CD4-positive, alpha-beta T cell treated with Interleukin-10 for 1 hour (primary cell): Measurements from ENCODE around the gene CCDC126.
A peak's percentile ranks its signal among the peaks of the same experiment; 100 is the strongest.
"Not testable (repeated sequence)": the region's sequence is repeated elsewhere in the genome, so short reads cannot be mapped to it uniquely, and the experiment has no call there.

Experiments
- DNase-seq: peaks from one replicate; pipeline ENCODE4 v3.0.0-alpha.2; 2020

CCDC126 gene

DNA sequence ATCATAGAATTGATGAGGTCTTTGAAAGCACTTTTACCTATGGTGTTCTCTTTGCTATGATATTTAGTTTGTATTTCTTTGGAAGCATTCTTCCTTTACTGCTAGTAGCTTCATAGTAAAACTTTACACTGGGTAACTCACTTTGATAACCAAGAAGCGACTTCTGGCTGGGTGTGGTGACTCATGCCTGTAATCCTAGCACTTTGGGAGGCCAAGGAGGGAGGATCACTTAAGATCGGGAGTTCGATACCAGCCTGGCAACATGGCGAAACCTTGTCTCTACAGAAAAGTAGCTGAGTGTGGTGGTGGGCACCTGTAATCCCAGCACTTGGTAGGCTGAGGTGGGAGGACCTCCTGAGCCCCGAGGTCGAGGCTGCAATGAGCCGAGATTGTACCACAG, 36.2 kb downstream of the CCDC126 start:
- DNase-seq: no peak

- no peak for DNase-seq
Measured at GRCh38 chr7:23645822-23646221, 48.6 kb downstream of the CCDC126 start.

DNA sequence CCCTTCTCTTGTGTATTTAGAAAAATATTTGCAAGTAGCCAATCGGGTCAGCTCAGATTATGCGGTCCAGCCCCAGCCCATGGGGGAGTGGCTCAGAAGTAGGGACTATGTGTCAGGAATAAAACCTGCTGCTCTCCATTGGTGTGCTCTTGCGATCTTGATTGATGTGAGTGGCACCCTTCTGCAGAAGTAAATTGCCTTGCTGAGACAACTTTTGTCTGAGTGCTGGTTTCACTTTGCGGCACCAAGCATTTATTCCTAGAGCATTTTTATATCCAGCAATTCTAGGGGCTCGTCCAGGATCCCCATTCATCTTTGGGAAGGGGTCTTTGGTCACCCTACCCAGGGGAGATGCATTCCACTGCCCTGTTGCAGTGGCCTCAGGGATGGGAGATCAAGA, 56.8 kb downstream of the CCDC126 start:
- no peak for DNase-seq

- no peak for DNase-seq
Measured at GRCh38 chr7:23654508-23654907, 57.3 kb downstream of the CCDC126 start.

GRCh38 chr7:23655433-23655832, 58.3 kb downstream of the CCDC126 start:
- DNase-seq: no peak

DNA sequence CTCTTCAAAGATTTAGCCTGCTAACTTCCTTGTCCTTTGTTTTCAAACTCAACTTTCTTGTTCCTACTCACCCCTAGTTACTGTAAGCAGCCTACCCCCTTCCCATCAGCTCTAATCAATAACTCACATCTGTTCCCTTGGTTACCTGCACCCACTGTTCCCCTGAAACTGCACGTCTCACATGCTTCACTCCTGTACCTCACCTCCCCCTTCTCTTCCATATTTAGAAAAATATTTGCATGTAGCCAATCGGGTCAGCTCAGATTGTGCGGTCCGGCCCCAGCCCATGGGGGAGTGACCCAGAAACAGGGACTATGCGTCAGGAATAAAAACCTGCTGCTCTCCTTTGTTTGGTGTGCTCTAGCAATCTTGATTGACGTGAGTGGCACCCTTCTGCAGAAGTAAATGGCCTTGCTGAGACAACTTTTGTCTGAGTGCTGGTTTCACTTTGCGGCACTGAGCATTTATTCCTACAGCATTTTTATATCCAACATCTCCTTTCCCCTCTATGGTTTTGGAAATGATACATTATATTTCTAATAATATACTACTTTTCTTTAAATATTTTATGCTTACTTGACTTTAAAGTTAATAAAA, 61.7 kb downstream of the CCDC126 start:
- DNase-seq: no peak

- DNase-seq: no peak
Measured at GRCh38 chr7:23661385-23661784, 64.2 kb downstream of the CCDC126 start.

DNA sequence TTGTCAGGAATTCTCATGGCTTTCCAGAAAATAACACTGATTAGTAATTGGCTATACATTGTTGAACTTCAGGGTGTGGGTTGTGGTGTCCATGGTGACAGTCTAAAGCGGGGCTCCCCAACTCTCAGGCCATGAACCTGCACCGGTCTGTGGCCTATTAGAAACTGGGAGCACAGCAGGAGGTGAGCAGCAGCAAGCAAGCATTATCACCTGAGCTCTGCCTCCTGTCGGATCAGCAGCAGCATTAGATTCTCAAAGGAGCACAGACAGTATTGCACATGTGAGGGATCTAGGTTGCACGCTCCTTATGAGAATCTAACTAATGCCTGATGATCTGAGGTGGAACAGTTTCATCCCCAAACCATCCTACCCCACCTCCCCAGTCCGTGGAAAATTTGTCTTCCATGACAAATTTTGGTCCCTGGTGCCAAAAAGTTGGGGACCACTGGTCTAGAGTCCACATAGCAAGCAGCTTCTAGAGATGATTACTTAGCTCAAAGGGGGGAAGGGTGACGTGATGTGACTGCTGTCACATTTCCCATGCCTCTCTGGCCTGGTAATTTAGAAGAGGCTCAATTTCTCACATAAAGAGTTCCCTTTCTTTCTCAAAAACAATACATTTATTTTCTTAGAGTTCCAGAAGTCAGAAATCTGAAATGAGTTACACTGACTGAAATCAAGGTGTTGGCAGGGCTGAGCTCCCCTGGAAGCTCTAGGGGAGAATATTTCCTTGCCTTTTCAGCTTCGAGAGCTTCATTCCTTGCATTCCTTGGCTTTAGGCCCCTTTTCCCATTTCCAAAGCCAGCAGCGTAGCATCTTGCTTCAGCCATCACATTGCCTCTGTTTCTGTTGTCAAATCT, 65.2 kb downstream of the CCDC126 start:
- no peak for DNase-seq

DNA sequence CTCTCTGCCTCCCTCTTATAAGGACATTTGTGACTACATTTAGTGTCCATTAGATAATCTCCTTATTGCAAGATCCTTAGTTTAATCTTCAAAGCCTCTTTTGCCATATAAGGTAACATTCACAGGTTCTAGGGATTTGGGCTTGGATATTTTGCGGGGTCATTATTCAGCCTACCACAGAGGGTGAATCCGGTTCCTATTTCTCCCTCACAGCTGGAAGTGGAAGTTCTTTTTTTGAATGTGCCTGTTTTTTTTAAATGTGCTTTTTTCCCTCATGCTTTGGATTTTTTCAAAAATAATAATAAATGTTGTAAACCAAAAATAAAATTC, 65.8 kb downstream of the CCDC126 start:
- DNase-seq: no peak

GRCh38 chr7:23664122-23664521, 66.9 kb downstream of the CCDC126 start:
- no peak for DNase-seq

DNA sequence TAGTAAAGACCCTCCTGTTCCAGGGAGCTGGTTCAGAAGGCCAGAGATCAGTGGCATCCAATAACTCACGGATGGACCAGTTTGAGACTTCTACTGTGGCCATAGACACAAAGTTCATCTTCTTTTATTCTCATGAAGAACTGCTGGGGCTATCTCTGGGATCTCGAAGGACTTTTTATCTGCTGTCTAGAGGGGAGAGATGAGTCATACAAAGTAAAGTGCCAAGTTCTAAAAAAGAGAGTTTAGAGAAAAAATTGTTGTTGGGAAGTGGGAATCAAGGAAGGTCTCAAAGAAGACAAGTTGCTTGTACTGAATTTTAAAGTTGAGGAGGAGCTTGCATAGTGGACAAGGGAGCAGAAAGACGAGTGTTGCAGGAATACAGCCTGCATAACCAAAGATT, 74.9 kb downstream of the CCDC126 start:
- DNase-seq: no peak

- peak; percentile 83 for DNase-seq
Measured at GRCh38 chr7:23679898-23680413, 82.8 kb downstream of the CCDC126 start, which contains the start of gene FAM221A. FAM221A (plus strand) TSS chr7:23680199; CDS start chr7:23680219, 20 bp downstream.

- DNase-seq: peak; percentile 59
Measured at GRCh38 chr7:23680414-23681405, 83.5 kb downstream of the CCDC126 start.

- not testable (repeated sequence) for DNase-seq
Measured at GRCh38 chr7:23684041-23684440, 86.9 kb downstream of the CCDC126 start.

GRCh38 chr7:23685731-23686130, 88.5 kb downstream of the CCDC126 start:
- no peak for DNase-seq

DNA sequence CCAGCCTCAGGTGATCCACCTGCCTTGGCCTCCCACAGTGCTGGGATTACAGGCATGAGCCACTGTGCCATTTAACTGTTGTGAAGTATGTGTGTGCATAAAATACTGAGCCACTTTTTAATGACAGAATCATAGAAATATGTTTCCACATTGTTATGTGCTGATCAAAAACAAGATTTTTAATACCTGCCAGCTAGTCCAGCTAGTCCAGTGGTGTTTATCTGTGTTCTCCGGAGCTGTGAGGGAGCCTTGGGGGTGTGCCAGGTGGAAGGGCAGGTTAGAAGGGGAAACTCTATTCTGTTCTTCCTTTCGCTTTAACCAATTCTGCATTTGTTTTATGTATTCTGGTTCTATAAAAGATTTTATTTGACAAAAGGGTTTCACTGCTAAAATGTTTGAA, 89.8 kb downstream of the CCDC126 start:
- no peak for DNase-seq

DNA sequence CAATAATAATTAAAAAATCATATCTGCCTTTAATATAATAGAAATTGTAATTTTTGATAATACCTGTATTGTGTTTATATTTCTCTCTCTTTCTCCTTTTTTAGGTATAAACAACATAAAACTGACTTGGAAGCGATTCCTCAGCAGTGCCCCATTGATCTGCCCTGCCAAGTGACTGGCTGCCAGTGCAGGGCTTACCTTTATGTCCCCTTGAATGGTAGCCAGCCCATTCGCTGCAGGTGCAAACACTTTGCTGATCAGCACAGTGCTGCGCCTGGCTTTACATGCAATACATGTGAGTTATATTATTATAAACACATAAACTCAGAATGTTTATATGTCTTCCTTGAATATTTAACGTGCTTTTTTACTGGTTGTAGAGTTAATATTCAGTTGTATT, 92.0 kb downstream of the CCDC126 start:
- no peak for DNase-seq

GRCh38 chr7:23691320-23691719, 94.1 kb downstream of the CCDC126 start:
- DNase-seq: no peak

DNA sequence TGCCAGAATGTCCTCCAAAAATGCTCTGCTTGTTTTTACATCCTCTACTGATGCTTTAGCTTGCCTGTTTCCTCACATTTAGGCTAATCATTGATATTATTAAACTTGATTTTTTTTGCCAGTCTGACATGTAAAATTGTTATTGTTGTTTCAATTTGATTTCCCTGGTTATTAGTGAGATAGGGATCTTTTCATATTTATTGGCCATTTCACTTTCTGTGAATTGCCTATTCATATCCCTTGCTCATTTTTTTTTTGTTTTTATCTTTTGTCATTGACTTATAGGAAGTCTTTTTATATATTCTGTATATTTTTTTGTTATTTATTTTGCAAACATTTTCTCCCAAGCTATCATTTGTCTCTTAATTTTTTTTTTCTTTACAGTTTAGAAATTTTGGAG, 96.0 kb downstream of the CCDC126 start:
- DNase-seq: no peak
